Mesodermal cell (in vitro differentiated cells): ENCODE data around the gene SPIN2A.
"Not testable (repeated sequence)": the region's sequence is repeated elsewhere in the genome, so short reads cannot be mapped to it uniquely, and the experiment has no call there.

Source experiments
- H3K27ac ChIP-seq: 2 replicates; pipeline ENCODE4 v1.7.0; 2013; ENCODE audit warnings: mild to moderate bottlenecking, low read depth, low read length, moderate library complexity; ENCODE audit not compliant: severe bottlenecking
- H3K36me3 ChIP-seq: 2 replicates; pipeline ENCODE4 v1.7.1; 2013; ENCODE audit warnings: mild to moderate bottlenecking, low read length, moderate library complexity; ENCODE audit not compliant: control insufficient read depth, insufficient read depth
- H3K4me1 ChIP-seq: one replicate; pipeline ENCODE4 v1.7.1; 2013; ENCODE audit warnings: mild to moderate bottlenecking, low read length; ENCODE audit not compliant: insufficient read depth, control insufficient read depth, poor library complexity, severe bottlenecking
- H3K4me3 ChIP-seq: 2 replicates; pipeline ENCODE4 v1.7.0; 2013; ENCODE audit warnings: low read length, control low read depth, mild to moderate bottlenecking; ENCODE audit not compliant: insufficient read depth, poor library complexity, severe bottlenecking; ENCODE audit errors: extremely low read depth
- H3K9me3 ChIP-seq: 2 replicates; pipeline ENCODE4 v1.7.1; 2013; ENCODE audit warnings: mild to moderate bottlenecking, low read length, moderate library complexity; ENCODE audit not compliant: control insufficient read depth
- WGBS, 2 experiments: methylation state at CpG; one replicate each; pipeline ENCODE4 v1.1.5; 2013; ENCODE audit warnings: missing lambda C conversion rate in 2 of 2; ENCODE audit not compliant: insufficient coverage in 2 of 2; 5-methylcytosine and 5-hydroxymethylcytosine counted together

Gene SPIN2A

GRCh38 chrX:57103489-57103888, 33.7 kb downstream of the SPIN2A start:
- no peaks in the 10 kb centered on the region for H3K4me1 ChIP-seq
- H3K27ac ChIP-seq = no peak overlapping the region
- no peaks in the 10 kb centered on the region for H3K9me3 ChIP-seq
- H3K36me3 ChIP-seq = peaks cover 9% of the 10 kb centered on the region
- no peak overlapping the region for H3K4me3 ChIP-seq
- 95% methylated on average over 3 of the region's 3 CpGs; no CpG with 5 or more reads in 1 of the 2 experiments for WGBS, 2 experiments

GRCh38 chrX:57102918-57103317, 34.3 kb downstream of the SPIN2A start:
- WGBS, 2 experiments = 90 to 97% methylated on average over 2 to 5 of the region's 6 CpGs
- not testable (repeated sequence) for H3K4me1 ChIP-seq, H3K9me3 ChIP-seq, H3K27ac ChIP-seq, H3K36me3 ChIP-seq, H3K4me3 ChIP-seq
